Measurements from ENCODE around the gene ZSWIM7. TPM values are rescaled to one million over a fixed set of nuclear protein-coding genes. Genes with fewer than 3 reads are reported as not detected.
A peak's percentile ranks its signal among the peaks of the same experiment; 100 is the strongest.

ZSWIM7 gene
- total and polyA plus RNA-seq, 8 donors = 4.5 to 43.5 (median 20.0) TPM; not detected in 1

DNA sequence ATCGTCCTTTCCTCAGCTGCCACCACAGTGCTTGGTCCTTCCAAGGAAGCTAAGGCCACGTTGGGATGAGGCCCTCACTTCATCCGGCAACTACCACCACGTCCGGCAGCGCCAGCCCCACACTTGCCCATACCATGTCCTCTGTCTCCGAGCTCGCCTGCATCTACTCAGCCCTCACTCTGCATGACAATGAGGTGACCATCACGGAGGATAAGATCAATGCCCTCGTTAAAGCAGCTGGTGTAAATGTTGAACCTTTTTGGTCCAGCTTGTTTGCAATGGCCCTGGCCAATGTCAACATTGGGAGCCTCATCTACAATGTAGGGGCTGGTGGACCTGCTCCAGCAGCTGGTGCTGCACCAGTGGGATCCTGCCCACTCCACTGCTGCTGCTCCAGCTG is 45.0 kb upstream of the ZSWIM7 start:
- peaks cover 0 to 17% (median 10%) of the 10 kb centered on the region in 4 donors for H3K4me1 ChIP-seq
- no peak overlapping the region for H3K27ac ChIP-seq
- TF ChIP-seq POLR2AphosphoS5 (IDR thresholded peaks at IDR 0.05) (no peak), EP300 (IDR thresholded peaks at IDR 0.05) (no peak), POLR2A (IDR thresholded peaks at IDR 0.05) (no peak)
- TF ChIP-seq, protein P1, sequence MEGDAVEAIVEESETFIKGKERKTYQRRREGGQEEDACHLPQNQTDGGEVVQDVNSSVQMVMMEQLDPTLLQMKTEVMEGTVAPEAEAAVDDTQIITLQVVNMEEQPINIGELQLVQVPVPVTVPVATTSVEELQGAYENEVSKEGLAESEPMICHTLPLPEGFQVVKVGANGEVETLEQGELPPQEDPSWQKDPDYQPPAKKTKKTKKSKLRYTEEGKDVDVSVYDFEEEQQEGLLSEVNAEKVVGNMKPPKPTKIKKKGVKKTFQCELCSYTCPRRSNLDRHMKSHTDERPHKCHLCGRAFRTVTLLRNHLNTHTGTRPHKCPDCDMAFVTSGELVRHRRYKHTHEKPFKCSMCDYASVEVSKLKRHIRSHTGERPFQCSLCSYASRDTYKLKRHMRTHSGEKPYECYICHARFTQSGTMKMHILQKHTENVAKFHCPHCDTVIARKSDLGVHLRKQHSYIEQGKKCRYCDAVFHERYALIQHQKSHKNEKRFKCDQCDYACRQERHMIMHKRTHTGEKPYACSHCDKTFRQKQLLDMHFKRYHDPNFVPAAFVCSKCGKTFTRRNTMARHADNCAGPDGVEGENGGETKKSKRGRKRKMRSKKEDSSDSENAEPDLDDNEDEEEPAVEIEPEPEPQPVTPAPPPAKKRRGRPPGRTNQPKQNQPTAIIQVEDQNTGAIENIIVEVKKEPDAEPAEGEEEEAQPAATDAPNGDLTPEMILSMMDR (IDR thresholded peaks at IDR 0.05) = no peak
- H3K9me3 ChIP-seq = no peaks in the 10 kb centered on the region
- H3K4me3 ChIP-seq = no peak overlapping the region
- H3K27me3 ChIP-seq = no peaks in the 10 kb centered on the region
- DNase-seq = no peak
- intact Hi-C loops (cut with DNase I; ENCODE audit: low total_unique reads) = no loop called here
- peaks cover 63 to 98% (median 96%) of the 10 kb centered on the region in 4 donors for H3K36me3 ChIP-seq
- 80 to 85% (median 83%) methylated on average over 10 of the region's 10 CpGs for WGBS, 5 donors

DNA sequence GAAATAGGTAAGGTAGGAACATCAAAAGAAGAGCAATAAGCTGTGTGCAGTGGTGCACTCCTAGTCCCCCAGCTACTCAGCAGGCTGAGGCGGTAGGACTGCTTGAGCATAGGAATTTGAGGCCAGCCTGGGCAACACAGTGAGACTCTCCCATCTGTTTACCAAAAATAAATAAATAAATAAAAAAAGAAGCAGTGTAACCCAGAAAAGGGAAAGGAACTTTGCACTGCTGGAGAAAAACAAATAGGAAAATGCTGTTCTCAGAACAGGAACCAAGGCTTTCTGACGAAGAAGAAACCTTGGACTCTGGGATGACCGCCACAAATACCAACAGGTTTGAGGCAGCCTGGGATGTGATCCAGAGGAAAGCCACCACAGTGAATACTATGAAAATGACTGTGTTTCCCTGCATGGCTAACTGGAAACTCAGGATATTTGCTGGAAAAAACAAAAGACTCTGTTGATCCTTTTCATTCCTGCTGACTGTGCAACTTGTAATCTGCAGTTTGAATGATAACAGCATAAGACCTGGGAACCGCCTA is 41.3 kb upstream of the ZSWIM7 start:
- peak overlapping the region; percentile 22 to 72 (median 50) for H3K27ac ChIP-seq
- H3K36me3 ChIP-seq = peaks cover 54 to 100% (median 97%) of the 10 kb centered on the region in 4 donors
- no peaks in the 10 kb centered on the region for H3K27me3 ChIP-seq
- H3K4me1 ChIP-seq = peaks cover 0 to 17% (median 8%) of the 10 kb centered on the region in 4 donors
- 32 to 72% (median 44%) methylated on average over 4 of the region's 4 CpGs for WGBS, 5 donors
- TF ChIP-seq, protein P1 (IDR thresholded peaks at IDR 0.05) = no peak
- peak in 1 of 3 donors; percentile 28 for TF ChIP-seq POLR2AphosphoS5 (IDR thresholded peaks at IDR 0.05)
- peak; percentile 56 to 66 for DNase-seq
- no peak overlapping the region for H3K4me3 ChIP-seq
- intact Hi-C loops (cut with DNase I; ENCODE audit: low total_unique reads) = no loop called here
- no peaks in the 10 kb centered on the region for H3K9me3 ChIP-seq

DNA sequence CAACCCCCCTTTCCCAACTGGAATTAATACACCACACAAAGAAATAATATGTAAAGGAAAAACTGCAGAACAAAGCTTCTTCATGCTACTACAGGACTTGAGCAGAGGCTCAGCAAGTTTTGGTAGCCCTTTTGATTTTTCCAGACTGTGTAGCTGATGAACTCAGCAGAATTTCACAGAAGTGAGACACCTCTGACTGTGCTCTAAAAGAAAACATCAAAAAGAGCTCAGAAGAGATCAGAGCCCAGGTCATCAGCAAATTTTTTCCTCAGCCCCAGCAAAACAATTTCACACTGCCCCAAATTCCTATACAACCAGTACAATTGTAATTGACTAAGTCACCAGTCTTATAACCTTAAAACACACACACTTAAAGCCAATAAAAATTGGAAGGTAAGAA is 38.1 kb upstream of the ZSWIM7 start:
- intact Hi-C loops (cut with DNase I; ENCODE audit: low total_unique reads) = no loop called here
- TF ChIP-seq, protein P1 (IDR thresholded peaks at IDR 0.05) = no peak
- TF ChIP-seq POLR2AphosphoS5 (IDR thresholded peaks at IDR 0.05) = no peak
- no peak for TF ChIP-seq POLR2A (IDR thresholded peaks at IDR 0.05)
- no peak for TF ChIP-seq EP300 (IDR thresholded peaks at IDR 0.05)
- Histone ChIP-seq H3K27ac (no peak overlapping the region), H3K27me3 (no peaks in the 10 kb centered on the region), H3K4me3 (no peak overlapping the region), H3K9me3 (no peaks in the 10 kb centered on the region), H3K4me1 (peaks cover 0 to 17% (median 8%) of the 10 kb centered on the region in 4 donors), H3K36me3 (peaks cover 52 to 100% (median 97%) of the 10 kb centered on the region in 4 donors)
- DNase-seq = no peak

DNA sequence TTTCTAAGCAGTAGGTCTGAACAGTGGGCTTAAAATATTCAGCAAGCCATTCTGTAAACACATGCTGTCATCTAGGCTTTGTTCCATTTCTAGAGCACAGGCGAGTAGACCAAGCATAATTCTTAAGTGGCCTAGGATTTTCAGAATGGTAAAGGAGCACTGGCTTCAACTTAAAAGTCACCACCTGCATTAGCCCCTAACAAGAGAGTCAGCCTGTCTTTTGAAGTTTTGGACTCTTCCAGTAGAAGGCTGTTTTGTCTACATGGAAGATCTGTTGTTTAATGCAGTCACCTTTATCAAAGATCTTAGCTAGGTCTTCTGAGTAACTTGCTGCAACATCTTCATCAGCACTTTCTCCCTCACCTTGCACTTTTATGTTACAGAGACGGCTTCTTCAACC is 36.8 kb upstream of the ZSWIM7 start:
- Histone ChIP-seq H3K27me3 (no peaks in the 10 kb centered on the region), H3K36me3 (peaks cover 60 to 100% (median 97%) of the 10 kb centered on the region in 4 donors), H3K9me3 (no peaks in the 10 kb centered on the region), H3K27ac (no peak overlapping the region), H3K4me3 (no peak overlapping the region), H3K4me1 (peaks cover 0 to 12% (median 7%) of the 10 kb centered on the region in 4 donors)
- TF ChIP-seq EP300 (IDR thresholded peaks at IDR 0.05) (no peak), POLR2A (IDR thresholded peaks at IDR 0.05) (no peak), POLR2AphosphoS5 (IDR thresholded peaks at IDR 0.05) (no peak)
- TF ChIP-seq, protein P1 (IDR thresholded peaks at IDR 0.05) = no peak
- no peak for DNase-seq
- WGBS, 5 donors = 86 to 97% (median 95%) methylated on average over 2 of the region's 2 CpGs
- intact Hi-C loops (cut with DNase I; ENCODE audit: low total_unique reads) = no loop called here

Data from stomach (tissue), 9 donors.